A673 (cell line): ENCODE results near the gene HLCS. TPM values are rescaled to one million over a fixed set of nuclear protein-coding genes. Genes with fewer than 3 reads are reported as not detected.

Experiments used
- BruUV-seq: library from RNA; stranded (reverse); fragments of 400-500 nt; replicated peaks from 2 replicates; lab custom pipeline; 2021; lab: Mats Ljungman, UMichigan
- CTCF ChIA-PET: fragments of 300-600 bp; sonication (Branson Sonifier 250); formaldehyde crosslinking; loops from one replicate; lab custom pipeline; 2022; ENCODE audit warnings: antibody characterized with exemption; lab: Charles Lee
- POLR2A ChIA-PET: fragments of 300-600 bp; sonication (Branson Sonifier 250); formaldehyde crosslinking; loops from one replicate; lab custom pipeline; 2022; ENCODE audit warnings: antibody characterized with exemption; ENCODE audit not compliant: low non-redundant PET; lab: Charles Lee
- DNase-seq: peaks from one replicate; pipeline ENCODE4 v3.0.0-alpha.2; 2015; ENCODE audit warnings: low spot score
- H3K27ac ChIP-seq: fragments of 200-600 bp; sonication (generic); 2 replicates; pipeline ENCODE4 v1.5.1; 2016; ENCODE audit warnings: mixed run types, low read depth, mild to moderate bottlenecking, mixed read lengths, antibody characterized with exemption, low read length; ENCODE audit not compliant: poor library complexity, severe bottlenecking
- H3K27me3 ChIP-seq: fragments of 200-600 bp; sonication (generic); replicated peaks from 2 replicates; pipeline ENCODE4 v1.6.1; 2017; ENCODE audit warnings: mixed run types, low read depth, mild to moderate bottlenecking, mixed read lengths, antibody characterized with exemption, low read length; ENCODE audit not compliant: insufficient read depth, poor library complexity
- H3K36me3 ChIP-seq: fragments of 200-600 bp; sonication (generic); 2 replicates; pipeline ENCODE4 v1.6.1; 2016; ENCODE audit warnings: mixed run types, mild to moderate bottlenecking, mixed read lengths, antibody characterized with exemption, low read length; ENCODE audit not compliant: insufficient read depth, poor library complexity, severe bottlenecking
- H3K4me1 ChIP-seq: fragments of 200-600 bp; sonication (generic); 2 replicates; pipeline ENCODE4 v1.6.1; 2017; ENCODE audit warnings: mixed run types, mild to moderate bottlenecking, mixed read lengths, antibody characterized with exemption, low read length; ENCODE audit not compliant: insufficient read depth, poor library complexity, severe bottlenecking
- H3K4me3 ChIP-seq: fragments of 200-600 bp; sonication (generic); 2 replicates; pipeline ENCODE4 v1.5.1; 2016; ENCODE audit warnings: low read depth, mixed run types, mild to moderate bottlenecking, mixed read lengths, low read length; ENCODE audit not compliant: poor library complexity, severe bottlenecking
- H3K9me3 ChIP-seq: fragments of 200-600 bp; sonication (generic); 2 replicates; pipeline ENCODE4 v1.6.1; 2016; ENCODE audit warnings: mixed run types, low read depth, mild to moderate bottlenecking, mixed read lengths, antibody characterized with exemption, low read length; ENCODE audit not compliant: poor library complexity, severe bottlenecking
- EZH2 ChIP-seq: fragments of 200-600 bp; sonication (generic); IDR thresholded peaks from 2 replicates; pipeline ENCODE4 v1.6.1; 2017; ENCODE audit warnings: borderline replicate concordance, low read depth, mild to moderate bottlenecking, mixed read lengths, antibody characterized with exemption, low read length; ENCODE audit not compliant: poor library complexity, severe bottlenecking
- intact Hi-C: fragments of 100-400 bp; cut with micrococcal nuclease; formaldehyde crosslinking; loops from one replicate; pipeline ENCODE4 v1.10.0; 2022; ENCODE audit not compliant: unreplicated experiment
- total RNA-seq: library from RNA; stranded (reverse); gene quantifications from 2 replicates; pipeline ENCODE4 v1.2.3, GENCODE V29; 2021
- TF ChIP-seq, protein P1 (sequence below): fragments of 300-800, 200-600 bp; sonication (generic); conservative IDR thresholded peaks from 2 replicates; pipeline ENCODE4 v1.5.1; 2017; ENCODE audit warnings: low read depth, mild to moderate bottlenecking, antibody characterized with exemption, low read length, moderate library complexity, mixed read lengths

HLCS gene
- total RNA-seq, 1 experiment from 2014 or later: 15.3 TPM

DNA sequence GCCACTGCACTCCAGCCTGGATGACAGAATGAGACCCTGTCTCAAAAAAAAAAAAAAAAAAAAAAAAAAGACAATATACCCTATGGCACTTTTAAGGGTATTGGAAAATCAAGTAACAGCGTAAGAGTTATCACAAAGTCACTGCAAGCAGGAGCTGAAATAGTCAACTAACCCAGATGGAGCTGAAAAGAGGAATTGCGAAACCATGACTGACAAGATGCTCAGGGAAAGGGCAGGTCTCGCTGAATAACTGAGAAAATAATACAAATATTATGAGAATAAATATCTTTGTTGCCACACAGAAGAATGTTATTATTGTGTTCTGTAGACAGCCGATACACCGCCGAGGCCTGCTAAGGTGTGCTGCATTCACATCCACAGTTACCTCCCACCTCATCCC is 17.8 kb downstream of the HLCS start:
- BruUV-seq: no TSS peak
- Histone ChIP-seq H3K9me3 (peaks cover 5% of the 10 kb centered on the region), H3K36me3 (peaks cover 4% of the 10 kb centered on the region), H3K4me1 (no peaks in the 10 kb centered on the region), H3K27ac (no peak overlapping the region), H3K27me3 (no peaks in the 10 kb centered on the region), H3K4me3 (no peak overlapping the region)
- no peak for DNase-seq
- ChIA-PET CTCF (no interaction called here), POLR2A (no interaction called here)
- intact Hi-C loops: no loop called here
- TF ChIP-seq EZH2: no peak
- TF ChIP-seq, protein P1, sequence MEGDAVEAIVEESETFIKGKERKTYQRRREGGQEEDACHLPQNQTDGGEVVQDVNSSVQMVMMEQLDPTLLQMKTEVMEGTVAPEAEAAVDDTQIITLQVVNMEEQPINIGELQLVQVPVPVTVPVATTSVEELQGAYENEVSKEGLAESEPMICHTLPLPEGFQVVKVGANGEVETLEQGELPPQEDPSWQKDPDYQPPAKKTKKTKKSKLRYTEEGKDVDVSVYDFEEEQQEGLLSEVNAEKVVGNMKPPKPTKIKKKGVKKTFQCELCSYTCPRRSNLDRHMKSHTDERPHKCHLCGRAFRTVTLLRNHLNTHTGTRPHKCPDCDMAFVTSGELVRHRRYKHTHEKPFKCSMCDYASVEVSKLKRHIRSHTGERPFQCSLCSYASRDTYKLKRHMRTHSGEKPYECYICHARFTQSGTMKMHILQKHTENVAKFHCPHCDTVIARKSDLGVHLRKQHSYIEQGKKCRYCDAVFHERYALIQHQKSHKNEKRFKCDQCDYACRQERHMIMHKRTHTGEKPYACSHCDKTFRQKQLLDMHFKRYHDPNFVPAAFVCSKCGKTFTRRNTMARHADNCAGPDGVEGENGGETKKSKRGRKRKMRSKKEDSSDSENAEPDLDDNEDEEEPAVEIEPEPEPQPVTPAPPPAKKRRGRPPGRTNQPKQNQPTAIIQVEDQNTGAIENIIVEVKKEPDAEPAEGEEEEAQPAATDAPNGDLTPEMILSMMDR: no peak

DNA sequence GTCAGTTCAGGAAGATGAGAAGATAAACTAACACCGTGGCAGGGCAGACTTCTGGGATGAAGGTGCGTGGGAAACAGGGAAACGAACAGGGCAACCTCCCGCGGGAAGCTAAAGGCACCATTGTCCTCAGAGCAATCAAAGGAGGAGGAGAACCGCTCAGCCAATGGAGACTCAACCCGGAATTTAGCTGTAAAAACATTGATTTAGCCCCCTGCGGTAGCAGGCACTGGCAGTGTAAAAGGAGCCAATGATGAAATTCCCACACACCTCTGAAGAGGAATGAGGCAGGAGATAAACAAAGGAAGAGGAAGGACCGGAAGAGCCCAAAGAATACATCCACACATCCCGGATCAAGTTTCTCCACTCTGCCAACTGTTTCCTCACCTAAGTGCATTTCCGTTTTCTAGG is 19.5 kb downstream of the HLCS start:
- TF ChIP-seq EZH2: no peak
- TF ChIP-seq, protein P1: no peak
- intact Hi-C loops: no loop called here
- POLR2A ChIA-PET: interaction anchor here (0.5 kb wide), 1 partner anchor 20 kb away, joined by 3 read pairs; no protein-coding TSS in a partner anchor
- BruUV-seq: no TSS peak
- peaks cover 5% of the 10 kb centered on the region for H3K9me3 ChIP-seq
- H3K4me3 ChIP-seq: no peak overlapping the region
- no peaks in the 10 kb centered on the region for H3K27me3 ChIP-seq
- peaks cover 4% of the 10 kb centered on the region for H3K36me3 ChIP-seq
- H3K4me1 ChIP-seq: no peaks in the 10 kb centered on the region
- H3K27ac ChIP-seq: no peak overlapping the region
- DNase-seq: no peak
- CTCF ChIA-PET: no interaction called here

DNA sequence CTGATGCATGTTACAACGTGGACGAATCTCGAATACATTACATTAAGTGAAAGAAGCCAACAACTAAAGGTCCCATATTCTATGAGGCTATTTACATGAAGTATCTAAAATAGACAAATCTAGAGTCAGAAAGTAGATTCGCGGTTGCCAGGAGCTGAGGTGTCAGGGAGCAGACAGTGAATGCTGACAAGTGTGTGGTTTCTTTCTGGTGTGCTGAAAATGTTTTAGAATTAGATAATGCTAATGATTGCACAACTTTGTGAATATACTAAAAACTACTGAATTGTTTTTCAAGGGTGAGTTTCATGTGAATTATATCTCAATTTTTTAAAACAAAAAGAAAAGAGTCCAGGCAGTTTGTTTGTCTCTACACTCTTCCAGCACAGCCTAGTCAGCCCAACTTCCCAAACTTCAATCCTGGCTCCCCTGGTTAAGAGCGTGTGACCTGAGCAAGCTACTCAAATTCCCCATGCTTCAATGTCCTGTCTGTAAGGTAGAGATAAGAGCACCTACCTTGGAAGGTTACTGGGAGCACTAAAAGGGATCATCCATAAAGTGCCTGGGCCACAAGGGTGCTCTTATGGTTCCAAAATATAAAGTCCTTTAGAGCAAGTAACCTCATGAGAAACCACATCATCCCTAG is 20.9 kb downstream of the HLCS start:
- Histone ChIP-seq H3K36me3 (peaks cover 4% of the 10 kb centered on the region), H3K9me3 (peaks cover 5% of the 10 kb centered on the region), H3K27me3 (no peaks in the 10 kb centered on the region), H3K4me3 (no peak overlapping the region), H3K4me1 (no peaks in the 10 kb centered on the region), H3K27ac (no peak overlapping the region)
- POLR2A ChIA-PET: no interaction called here
- intact Hi-C loops: no loop called here
- BruUV-seq: no TSS peak
- no peak for DNase-seq
- CTCF ChIA-PET: no interaction called here
- TF ChIP-seq, protein P1: no peak
- TF ChIP-seq EZH2: no peak
